Measurements from ENCODE around the gene GARNL3.

Gene GARNL3

DNA sequence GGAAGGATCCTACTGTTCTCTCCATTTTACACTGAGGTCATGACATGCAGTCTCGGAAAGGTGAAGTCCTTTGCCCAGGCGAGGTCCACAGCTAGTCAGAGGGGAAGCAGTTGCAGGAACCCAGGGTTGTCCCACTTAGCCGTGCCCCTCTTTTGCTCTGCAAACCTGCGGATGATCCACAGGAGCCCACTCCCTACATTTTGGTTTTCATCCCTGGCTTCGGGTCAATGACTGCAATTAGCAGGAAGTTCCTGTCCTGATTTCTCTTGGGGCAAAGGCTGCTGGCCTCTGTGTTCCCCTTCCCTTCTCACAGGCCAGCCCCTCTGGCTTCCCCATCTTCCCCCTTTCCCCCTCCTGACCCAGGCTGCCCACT, 133.7 kb downstream of the GARNL3 start:
- H3K4me3 ChIP-seq (ENCODE audit: insufficient read depth, low read depth, low read length, poor library complexity, severe bottlenecking) = peak overlapping the region; percentile 39
- no peaks in the 10 kb centered on the region for H3K9me3 ChIP-seq (ENCODE audit: control insufficient read depth, low read length)
- no peaks in the 10 kb centered on the region for H3K36me3 ChIP-seq (ENCODE audit: control insufficient read depth, insufficient read depth, low read length)
- H3K4me1 ChIP-seq (ENCODE audit: control insufficient read depth, insufficient read depth, low read length, poor library complexity, severe bottlenecking) = peaks cover 16% of the 10 kb centered on the region
- H3K27ac ChIP-seq (ENCODE audit: insufficient read depth, low read length, poor library complexity, severe bottlenecking) = no peak overlapping the region
- peaks cover 40% of the 10 kb centered on the region for H3K27me3 ChIP-seq (replicated peaks; ENCODE audit: control insufficient read depth, insufficient read depth, low read length, poor library complexity, severe bottlenecking)
- no peak for DNase-seq

DNA sequence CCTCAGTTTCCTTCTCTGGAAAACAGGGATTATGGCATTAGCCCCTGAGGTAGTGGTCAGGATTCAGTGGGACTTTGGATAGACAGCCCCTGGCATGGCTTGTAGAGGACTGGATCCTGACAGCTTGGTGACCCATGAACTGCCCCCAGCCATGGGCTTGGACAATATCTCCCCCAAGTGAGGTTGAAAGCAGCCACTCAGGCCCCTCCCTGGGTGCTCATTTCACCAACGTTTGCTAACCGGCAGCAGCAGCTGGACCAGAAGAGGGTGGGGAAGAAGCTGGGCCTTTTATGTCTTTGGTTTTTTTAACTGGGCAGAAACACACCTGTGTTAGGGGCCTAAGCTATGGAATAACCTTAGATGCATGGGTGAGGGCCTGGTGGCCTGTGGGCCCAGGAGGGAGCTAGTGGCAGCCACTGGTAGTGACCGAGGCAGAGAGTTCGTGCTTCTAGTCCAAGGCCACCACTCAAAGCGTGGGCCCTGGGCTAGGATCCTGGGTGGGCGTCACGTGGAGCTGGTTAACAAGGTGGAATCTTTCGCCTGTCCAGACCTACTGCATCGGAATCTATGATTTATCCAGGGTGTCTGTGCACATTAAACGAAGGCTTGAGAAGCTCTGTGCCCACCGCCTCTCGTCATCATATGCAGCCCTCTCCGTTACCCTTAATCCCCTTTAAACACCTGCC, 134.3 kb downstream of the GARNL3 start:
- H3K4me3 ChIP-seq (ENCODE audit: insufficient read depth, low read depth, low read length, poor library complexity, severe bottlenecking) = no peak overlapping the region
- H3K4me1 ChIP-seq (ENCODE audit: control insufficient read depth, insufficient read depth, low read length, poor library complexity, severe bottlenecking) = peaks cover 16% of the 10 kb centered on the region
- H3K27me3 ChIP-seq (replicated peaks; ENCODE audit: control insufficient read depth, insufficient read depth, low read length, poor library complexity, severe bottlenecking) = peaks cover 40% of the 10 kb centered on the region
- no peak overlapping the region for H3K27ac ChIP-seq (ENCODE audit: insufficient read depth, low read length, poor library complexity, severe bottlenecking)
- H3K36me3 ChIP-seq (ENCODE audit: control insufficient read depth, insufficient read depth, low read length) = no peaks in the 10 kb centered on the region
- no peaks in the 10 kb centered on the region for H3K9me3 ChIP-seq (ENCODE audit: control insufficient read depth, low read length)
- no peak for DNase-seq

DNA sequence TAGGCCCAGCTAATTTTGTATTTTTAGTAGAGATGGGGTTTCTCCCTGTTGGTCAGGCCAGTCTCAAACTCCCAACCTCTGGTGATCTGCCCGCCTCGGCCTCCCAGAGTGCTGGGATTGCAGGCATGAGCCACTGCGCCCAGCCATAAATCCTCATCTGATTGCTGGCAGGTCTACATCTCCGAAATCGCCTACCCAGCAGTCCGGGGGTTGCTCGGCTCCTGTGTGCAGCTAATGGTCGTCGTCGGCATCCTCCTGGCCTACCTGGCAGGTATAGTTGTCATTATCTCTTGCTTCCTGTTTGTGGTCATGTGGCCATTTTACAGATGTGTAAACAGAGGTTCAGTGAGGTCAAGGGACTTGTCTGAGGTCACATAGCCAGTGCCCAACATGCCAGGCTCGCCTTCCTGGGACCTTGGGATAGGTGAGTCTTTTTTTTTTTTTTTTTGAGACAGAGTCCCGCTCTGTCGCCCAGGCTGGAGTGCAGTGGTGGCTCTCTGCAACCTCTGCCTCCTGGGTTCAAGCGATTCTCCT, 135.2 kb downstream of the GARNL3 start:
- Histone ChIP-seq H3K4me1 (ENCODE audit: control insufficient read depth, insufficient read depth, low read length, poor library complexity, severe bottlenecking) (peaks cover 16% of the 10 kb centered on the region), H3K27me3 (replicated peaks; ENCODE audit: control insufficient read depth, insufficient read depth, low read length, poor library complexity, severe bottlenecking) (peaks cover 40% of the 10 kb centered on the region), H3K36me3 (ENCODE audit: control insufficient read depth, insufficient read depth, low read length) (no peaks in the 10 kb centered on the region), H3K9me3 (ENCODE audit: control insufficient read depth, low read length) (no peaks in the 10 kb centered on the region), H3K4me3 (ENCODE audit: insufficient read depth, low read depth, low read length, poor library complexity, severe bottlenecking) (no peak overlapping the region), H3K27ac (ENCODE audit: insufficient read depth, low read length, poor library complexity, severe bottlenecking) (no peak overlapping the region)
- no peak for DNase-seq

DNA sequence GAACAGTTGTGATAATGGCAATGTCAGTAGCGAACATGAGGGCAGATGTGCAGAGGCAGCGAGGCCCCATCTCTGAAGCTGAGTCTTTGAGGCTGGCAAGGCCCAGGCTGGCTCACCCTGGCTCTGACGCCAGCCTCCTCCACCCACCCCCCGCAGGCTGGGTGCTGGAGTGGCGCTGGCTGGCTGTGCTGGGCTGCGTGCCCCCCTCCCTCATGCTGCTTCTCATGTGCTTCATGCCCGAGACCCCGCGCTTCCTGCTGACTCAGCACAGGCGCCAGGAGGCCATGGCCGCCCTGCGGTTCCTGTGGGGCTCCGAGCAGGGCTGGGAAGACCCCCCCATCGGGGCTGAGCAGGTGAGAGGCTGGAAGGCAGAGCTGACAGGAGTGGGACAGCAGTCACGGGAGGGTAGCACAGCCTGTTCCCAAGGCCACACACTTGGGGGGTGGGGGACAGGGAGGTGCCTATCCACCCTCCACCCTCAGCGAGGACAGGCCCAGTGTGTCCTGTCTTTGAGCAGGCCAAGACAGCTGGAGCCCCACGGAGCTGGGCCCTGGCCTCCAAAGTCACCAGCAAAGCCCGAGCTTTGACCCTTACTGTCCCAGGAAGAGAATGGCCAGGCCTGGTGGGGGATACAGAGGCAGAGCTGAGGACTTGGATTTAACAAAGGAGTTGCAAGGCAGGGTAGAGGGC, 138.0 kb downstream of the GARNL3 start:
- Histone ChIP-seq H3K4me3 (ENCODE audit: insufficient read depth, low read depth, low read length, poor library complexity, severe bottlenecking) (no peak overlapping the region), H3K27me3 (replicated peaks; ENCODE audit: control insufficient read depth, insufficient read depth, low read length, poor library complexity, severe bottlenecking) (peaks cover 28% of the 10 kb centered on the region), H3K9me3 (ENCODE audit: control insufficient read depth, low read length) (no peaks in the 10 kb centered on the region), H3K4me1 (ENCODE audit: control insufficient read depth, insufficient read depth, low read length, poor library complexity, severe bottlenecking) (peaks cover 8% of the 10 kb centered on the region), H3K27ac (ENCODE audit: insufficient read depth, low read length, poor library complexity, severe bottlenecking) (no peak overlapping the region), H3K36me3 (ENCODE audit: control insufficient read depth, insufficient read depth, low read length) (no peaks in the 10 kb centered on the region)
- DNase-seq = no peak

DNA sequence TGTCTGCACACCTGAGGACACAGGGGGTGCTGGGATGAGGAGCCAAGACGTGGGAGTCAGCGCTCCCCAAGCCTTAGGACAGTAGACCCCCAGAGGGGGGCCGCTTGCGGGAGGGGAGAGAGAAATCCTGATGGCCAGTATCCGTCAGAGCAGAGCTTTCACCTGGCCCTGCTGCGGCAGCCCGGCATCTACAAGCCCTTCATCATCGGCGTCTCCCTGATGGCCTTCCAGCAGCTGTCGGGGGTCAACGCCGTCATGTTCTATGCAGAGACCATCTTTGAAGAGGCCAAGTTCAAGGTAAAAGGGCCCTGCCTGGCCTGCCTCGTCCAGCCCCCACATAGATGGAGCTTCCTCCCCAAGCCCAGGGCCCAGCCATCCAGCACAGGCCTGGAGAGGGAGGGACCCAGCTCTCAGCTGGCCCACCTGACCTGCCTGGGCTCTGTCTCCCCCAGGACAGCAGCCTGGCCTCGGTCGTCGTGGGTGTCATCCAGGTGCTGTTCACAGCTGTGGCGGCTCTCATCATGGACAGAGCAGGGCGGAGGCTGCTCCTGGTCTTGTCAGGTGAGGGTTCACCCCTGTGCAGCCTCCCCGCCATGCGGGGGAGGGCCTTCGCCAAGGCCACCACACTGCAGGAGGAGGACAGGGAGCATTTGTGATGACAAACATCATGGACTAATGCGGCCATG, 139.1 kb downstream of the GARNL3 start:
- no peak for DNase-seq
- H3K9me3 ChIP-seq (ENCODE audit: control insufficient read depth, low read length) = no peaks in the 10 kb centered on the region
- H3K36me3 ChIP-seq (ENCODE audit: control insufficient read depth, insufficient read depth, low read length) = no peaks in the 10 kb centered on the region
- H3K27me3 ChIP-seq (replicated peaks; ENCODE audit: control insufficient read depth, insufficient read depth, low read length, poor library complexity, severe bottlenecking) = peaks cover 17% of the 10 kb centered on the region
- H3K4me1 ChIP-seq (ENCODE audit: control insufficient read depth, insufficient read depth, low read length, poor library complexity, severe bottlenecking) = no peaks in the 10 kb centered on the region
- H3K27ac ChIP-seq (ENCODE audit: insufficient read depth, low read length, poor library complexity, severe bottlenecking) = no peak overlapping the region
- no peak overlapping the region for H3K4me3 ChIP-seq (ENCODE audit: insufficient read depth, low read depth, low read length, poor library complexity, severe bottlenecking)

DNA sequence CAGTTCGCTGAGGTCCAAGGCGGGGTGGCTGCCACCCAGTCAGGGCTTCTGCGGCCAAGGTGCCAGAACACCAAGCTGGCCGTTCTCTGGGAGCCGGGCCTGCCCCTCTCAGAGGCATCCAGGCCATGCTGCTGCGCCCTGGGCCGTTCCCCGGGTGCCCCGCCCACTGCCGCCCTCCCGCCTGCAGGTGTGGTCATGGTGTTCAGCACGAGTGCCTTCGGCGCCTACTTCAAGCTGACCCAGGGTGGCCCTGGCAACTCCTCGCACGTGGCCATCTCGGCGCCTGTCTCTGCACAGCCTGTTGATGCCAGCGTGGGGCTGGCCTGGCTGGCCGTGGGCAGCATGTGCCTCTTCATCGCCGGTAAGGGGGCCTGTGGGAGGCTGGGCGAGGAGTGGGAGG, 140.1 kb downstream of the GARNL3 start:
- H3K36me3 ChIP-seq (ENCODE audit: control insufficient read depth, insufficient read depth, low read length) = no peaks in the 10 kb centered on the region
- H3K4me1 ChIP-seq (ENCODE audit: control insufficient read depth, insufficient read depth, low read length, poor library complexity, severe bottlenecking) = no peaks in the 10 kb centered on the region
- no peak for DNase-seq
- no peak overlapping the region for H3K27ac ChIP-seq (ENCODE audit: insufficient read depth, low read length, poor library complexity, severe bottlenecking)
- H3K27me3 ChIP-seq (replicated peaks; ENCODE audit: control insufficient read depth, insufficient read depth, low read length, poor library complexity, severe bottlenecking) = peaks cover 10% of the 10 kb centered on the region
- H3K9me3 ChIP-seq (ENCODE audit: control insufficient read depth, low read length) = no peaks in the 10 kb centered on the region
- no peak overlapping the region for H3K4me3 ChIP-seq (ENCODE audit: insufficient read depth, low read depth, low read length, poor library complexity, severe bottlenecking)

DNA sequence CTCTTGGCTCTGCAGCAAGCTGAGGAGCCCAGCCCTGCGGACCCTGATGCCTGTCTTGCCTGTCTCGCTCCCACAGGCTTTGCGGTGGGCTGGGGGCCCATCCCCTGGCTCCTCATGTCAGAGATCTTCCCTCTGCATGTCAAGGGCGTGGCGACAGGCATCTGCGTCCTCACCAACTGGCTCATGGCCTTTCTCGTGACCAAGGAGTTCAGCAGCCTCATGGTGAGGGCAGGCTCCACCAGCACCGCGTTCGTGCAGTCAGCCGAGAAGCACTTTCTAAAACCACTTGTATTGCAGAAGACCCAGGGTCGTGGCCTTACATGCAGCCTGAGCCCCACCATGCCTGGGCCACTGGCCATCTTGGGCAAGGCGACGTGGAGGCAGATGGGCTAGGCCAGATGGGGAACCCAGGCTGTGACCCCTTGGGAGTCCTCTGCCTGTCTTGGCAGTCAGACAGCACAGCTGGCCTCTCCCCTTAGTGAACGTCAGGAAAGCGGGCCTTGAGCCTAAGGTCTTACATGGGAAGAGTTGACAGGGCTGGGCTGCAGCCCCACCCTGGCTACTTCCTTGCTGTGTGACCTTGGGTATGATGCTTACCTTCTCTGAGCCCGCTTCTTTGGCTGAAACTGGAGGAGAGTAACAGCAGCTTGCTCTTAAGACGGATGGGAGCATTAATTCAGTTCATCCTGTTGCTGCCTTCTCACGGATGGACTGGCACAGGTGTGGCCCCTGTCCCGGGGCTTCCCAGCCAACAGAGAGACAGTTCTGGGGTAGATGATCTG, 141.0 kb downstream of the GARNL3 start:
- DNase-seq = no peak
- Histone ChIP-seq H3K27me3 (replicated peaks; ENCODE audit: control insufficient read depth, insufficient read depth, low read length, poor library complexity, severe bottlenecking) (peaks cover 10% of the 10 kb centered on the region), H3K36me3 (ENCODE audit: control insufficient read depth, insufficient read depth, low read length) (no peaks in the 10 kb centered on the region), H3K27ac (ENCODE audit: insufficient read depth, low read length, poor library complexity, severe bottlenecking) (no peak overlapping the region), H3K4me1 (ENCODE audit: control insufficient read depth, insufficient read depth, low read length, poor library complexity, severe bottlenecking) (no peaks in the 10 kb centered on the region), H3K9me3 (ENCODE audit: control insufficient read depth, low read length) (no peaks in the 10 kb centered on the region), H3K4me3 (ENCODE audit: insufficient read depth, low read depth, low read length, poor library complexity, severe bottlenecking) (no peak overlapping the region)

DNA sequence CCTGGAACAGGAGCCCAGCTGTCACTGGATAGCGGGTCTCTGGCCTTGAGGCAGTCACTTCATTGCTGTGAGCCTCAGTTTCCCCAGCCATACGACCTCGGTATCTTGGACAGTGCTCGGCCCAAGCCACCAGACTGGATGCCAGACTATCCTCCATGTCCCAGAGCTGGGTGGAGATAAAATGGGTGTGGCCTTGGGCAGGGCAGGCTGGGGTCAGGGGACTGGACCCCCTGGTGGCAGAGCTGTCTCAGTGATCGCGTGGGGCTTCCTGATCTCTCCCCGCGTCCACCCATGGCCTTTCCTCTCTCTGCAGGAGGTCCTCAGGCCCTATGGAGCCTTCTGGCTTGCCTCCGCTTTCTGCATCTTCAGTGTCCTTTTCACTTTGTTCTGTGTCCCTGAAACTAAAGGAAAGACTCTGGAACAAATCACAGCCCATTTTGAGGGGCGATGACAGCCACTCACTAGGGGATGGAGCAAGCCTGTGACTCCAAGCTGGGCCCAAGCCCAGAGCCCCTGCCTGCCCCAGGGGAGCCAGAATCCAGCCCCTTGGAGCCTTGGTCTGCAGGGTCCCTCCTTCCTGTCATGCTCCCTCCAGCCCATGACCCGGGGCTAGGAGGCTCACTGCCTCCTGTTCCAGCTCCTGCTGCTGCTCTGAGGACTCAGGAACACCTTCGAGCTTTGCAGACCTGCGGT, 142.4 kb downstream of the GARNL3 start:
- Histone ChIP-seq H3K9me3 (ENCODE audit: control insufficient read depth, low read length) (no peaks in the 10 kb centered on the region), H3K27ac (ENCODE audit: insufficient read depth, low read length, poor library complexity, severe bottlenecking) (no peak overlapping the region), H3K36me3 (ENCODE audit: control insufficient read depth, insufficient read depth, low read length) (no peaks in the 10 kb centered on the region), H3K4me3 (ENCODE audit: insufficient read depth, low read depth, low read length, poor library complexity, severe bottlenecking) (no peak overlapping the region), H3K27me3 (replicated peaks; ENCODE audit: control insufficient read depth, insufficient read depth, low read length, poor library complexity, severe bottlenecking) (peaks cover 5% of the 10 kb centered on the region), H3K4me1 (ENCODE audit: control insufficient read depth, insufficient read depth, low read length, poor library complexity, severe bottlenecking) (no peaks in the 10 kb centered on the region)
- DNase-seq = no peak

DNA sequence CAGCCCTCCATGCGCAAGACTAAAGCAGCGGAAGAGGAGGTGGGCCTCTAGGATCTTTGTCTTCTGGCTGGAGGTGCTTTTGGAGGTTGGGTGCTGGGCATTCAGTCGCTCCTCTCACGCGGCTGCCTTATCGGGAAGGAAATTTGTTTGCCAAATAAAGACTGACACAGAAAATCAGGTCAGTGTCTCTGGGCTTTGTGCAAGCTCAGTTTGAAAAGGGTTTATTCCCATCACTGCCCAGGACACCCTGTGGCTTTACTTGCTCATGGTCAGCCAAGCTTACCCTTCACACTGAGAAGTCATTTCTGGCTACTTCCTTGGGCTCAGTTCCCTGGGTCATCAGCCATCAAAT, 142.9 kb downstream of the GARNL3 start:
- Histone ChIP-seq H3K27ac (ENCODE audit: insufficient read depth, low read length, poor library complexity, severe bottlenecking) (no peak overlapping the region), H3K4me3 (ENCODE audit: insufficient read depth, low read depth, low read length, poor library complexity, severe bottlenecking) (no peak overlapping the region), H3K36me3 (ENCODE audit: control insufficient read depth, insufficient read depth, low read length) (no peaks in the 10 kb centered on the region), H3K27me3 (replicated peaks; ENCODE audit: control insufficient read depth, insufficient read depth, low read length, poor library complexity, severe bottlenecking) (peaks cover 5% of the 10 kb centered on the region), H3K9me3 (ENCODE audit: control insufficient read depth, low read length) (no peaks in the 10 kb centered on the region), H3K4me1 (ENCODE audit: control insufficient read depth, insufficient read depth, low read length, poor library complexity, severe bottlenecking) (no peaks in the 10 kb centered on the region)
- DNase-seq = no peak
